Neural progenitor cell (in vitro differentiated cells): ENCODE measurements around the gene TBC1D1.

Source experiments
- EZH2 ChIP-seq: fragments of 200-600 bp; sonication (generic); IDR thresholded peaks from 2 replicates; pipeline ENCODE4 v1.6.1; 2017; ENCODE audit warnings: antibody characterized with exemption, mild to moderate bottlenecking, moderate library complexity
- EZH2phosphoT487 ChIP-seq: fragments of 200-600 bp; sonication (generic); IDR thresholded peaks from 2 replicates; pipeline ENCODE4 v1.6.1; 2017; ENCODE audit warnings: antibody characterized with exemption
- TF ChIP-seq, protein P1 (sequence below): fragments of 200-600 bp; sonication (generic); IDR thresholded peaks from 2 replicates; pipeline ENCODE4 v1.5.1; 2017; ENCODE audit warnings: antibody characterized with exemption, mild to moderate bottlenecking

DNA sequence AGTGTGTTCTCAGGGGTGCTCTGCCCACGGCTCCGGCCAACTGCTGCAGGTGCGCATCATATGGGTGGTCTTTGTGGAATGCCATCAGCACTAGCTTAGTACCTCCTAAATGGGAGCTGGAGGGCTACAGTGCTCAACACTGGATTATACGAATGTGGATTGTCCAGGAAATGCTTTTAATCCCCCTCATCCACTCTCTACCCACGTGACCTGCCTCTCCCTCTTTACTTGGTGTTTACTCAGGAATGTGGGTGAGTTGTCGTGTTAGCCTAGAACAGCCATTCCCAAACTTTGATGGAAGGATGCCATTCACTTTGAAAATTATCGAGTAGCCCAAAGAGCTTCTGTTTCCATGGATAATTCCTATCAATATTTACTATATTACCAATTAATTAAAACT is 220.1 kb downstream of the TBC1D1 start:
- no peak for TF ChIP-seq EZH2
- TF ChIP-seq, protein P1, sequence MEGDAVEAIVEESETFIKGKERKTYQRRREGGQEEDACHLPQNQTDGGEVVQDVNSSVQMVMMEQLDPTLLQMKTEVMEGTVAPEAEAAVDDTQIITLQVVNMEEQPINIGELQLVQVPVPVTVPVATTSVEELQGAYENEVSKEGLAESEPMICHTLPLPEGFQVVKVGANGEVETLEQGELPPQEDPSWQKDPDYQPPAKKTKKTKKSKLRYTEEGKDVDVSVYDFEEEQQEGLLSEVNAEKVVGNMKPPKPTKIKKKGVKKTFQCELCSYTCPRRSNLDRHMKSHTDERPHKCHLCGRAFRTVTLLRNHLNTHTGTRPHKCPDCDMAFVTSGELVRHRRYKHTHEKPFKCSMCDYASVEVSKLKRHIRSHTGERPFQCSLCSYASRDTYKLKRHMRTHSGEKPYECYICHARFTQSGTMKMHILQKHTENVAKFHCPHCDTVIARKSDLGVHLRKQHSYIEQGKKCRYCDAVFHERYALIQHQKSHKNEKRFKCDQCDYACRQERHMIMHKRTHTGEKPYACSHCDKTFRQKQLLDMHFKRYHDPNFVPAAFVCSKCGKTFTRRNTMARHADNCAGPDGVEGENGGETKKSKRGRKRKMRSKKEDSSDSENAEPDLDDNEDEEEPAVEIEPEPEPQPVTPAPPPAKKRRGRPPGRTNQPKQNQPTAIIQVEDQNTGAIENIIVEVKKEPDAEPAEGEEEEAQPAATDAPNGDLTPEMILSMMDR = no peak
- TF ChIP-seq EZH2phosphoT487 = no peak
